Cardiac fibroblast (primary cell): ENCODE results near the gene PARD3B.

ENCODE experiments used
- DNase-seq, 2 donors: peaks; one replicate each; pipeline versions ENCODE4 v3.0.0 to v3.0.0-alpha.2; 2010; ENCODE audit warnings: low read depth in 2 of 2
- H3K4me3 ChIP-seq, 2 donors: replicated peaks in 1 of 2; 1 replicate in 1 of 2; 2 replicates in 1 of 2; pipeline ENCODE4 v1.5.1; 2011; ENCODE audit warnings: low read depth in 2 of 2, low read length in 2 of 2, mild to moderate bottlenecking in 2 of 2, moderate library complexity in 1 of 2
- TF ChIP-seq, protein P1 (sequence below): IDR thresholded peaks from one replicate; pipeline ENCODE4 v1.5.1; 2011; ENCODE audit warnings: low read depth, mild to moderate bottlenecking, low read length, inconsistent platforms

The PARD3B gene

GRCh38 chr2:204583773-204584172, 38.5 kb downstream of the PARD3B start:
- no peak for DNase-seq
- H3K4me3 ChIP-seq = no peak overlapping the region
- TF ChIP-seq, protein P1, sequence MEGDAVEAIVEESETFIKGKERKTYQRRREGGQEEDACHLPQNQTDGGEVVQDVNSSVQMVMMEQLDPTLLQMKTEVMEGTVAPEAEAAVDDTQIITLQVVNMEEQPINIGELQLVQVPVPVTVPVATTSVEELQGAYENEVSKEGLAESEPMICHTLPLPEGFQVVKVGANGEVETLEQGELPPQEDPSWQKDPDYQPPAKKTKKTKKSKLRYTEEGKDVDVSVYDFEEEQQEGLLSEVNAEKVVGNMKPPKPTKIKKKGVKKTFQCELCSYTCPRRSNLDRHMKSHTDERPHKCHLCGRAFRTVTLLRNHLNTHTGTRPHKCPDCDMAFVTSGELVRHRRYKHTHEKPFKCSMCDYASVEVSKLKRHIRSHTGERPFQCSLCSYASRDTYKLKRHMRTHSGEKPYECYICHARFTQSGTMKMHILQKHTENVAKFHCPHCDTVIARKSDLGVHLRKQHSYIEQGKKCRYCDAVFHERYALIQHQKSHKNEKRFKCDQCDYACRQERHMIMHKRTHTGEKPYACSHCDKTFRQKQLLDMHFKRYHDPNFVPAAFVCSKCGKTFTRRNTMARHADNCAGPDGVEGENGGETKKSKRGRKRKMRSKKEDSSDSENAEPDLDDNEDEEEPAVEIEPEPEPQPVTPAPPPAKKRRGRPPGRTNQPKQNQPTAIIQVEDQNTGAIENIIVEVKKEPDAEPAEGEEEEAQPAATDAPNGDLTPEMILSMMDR = no peak

GRCh38 chr2:204585930-204586329, 40.7 kb downstream of the PARD3B start:
- H3K4me3 ChIP-seq = no peak overlapping the region
- DNase-seq = peak in 1 of 2 donors; percentile 13
- TF ChIP-seq, protein P1 = no peak

DNA sequence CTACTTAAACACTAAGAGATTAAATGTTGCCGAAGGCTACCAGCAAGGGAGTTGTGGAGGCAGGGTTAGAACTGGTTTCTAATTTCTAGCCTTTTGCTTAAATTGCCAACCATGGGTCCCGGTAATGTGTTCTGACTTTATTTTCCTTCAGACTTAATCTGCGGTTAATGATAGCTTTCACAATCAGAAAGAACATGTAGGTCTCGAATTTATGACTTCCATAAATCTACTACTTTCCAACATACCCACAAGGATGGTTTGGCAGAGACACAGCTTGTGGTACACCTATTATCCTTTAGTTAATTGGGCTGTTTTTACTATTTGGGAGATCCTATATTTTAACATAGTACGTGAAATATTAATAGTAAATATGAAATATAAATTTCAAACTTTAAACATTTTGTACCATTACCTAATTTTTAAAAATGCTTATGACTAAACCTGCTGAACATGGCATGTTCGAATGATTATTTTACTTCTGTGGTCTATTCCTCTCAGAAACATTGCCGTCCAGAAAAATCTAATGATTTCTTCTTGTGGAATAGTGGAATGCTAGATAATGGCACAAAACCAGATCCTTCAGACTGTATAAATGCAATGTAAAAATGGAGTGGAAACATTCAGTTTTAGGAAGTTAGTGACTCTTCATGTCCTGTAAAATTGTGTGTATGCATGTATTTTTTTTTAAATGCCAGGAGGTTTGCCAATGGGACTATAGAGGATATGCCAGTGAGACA, 41.3 kb downstream of the PARD3B start:
- no peak for DNase-seq
- TF ChIP-seq, protein P1 = no peak
- no peak overlapping the region for H3K4me3 ChIP-seq

DNA sequence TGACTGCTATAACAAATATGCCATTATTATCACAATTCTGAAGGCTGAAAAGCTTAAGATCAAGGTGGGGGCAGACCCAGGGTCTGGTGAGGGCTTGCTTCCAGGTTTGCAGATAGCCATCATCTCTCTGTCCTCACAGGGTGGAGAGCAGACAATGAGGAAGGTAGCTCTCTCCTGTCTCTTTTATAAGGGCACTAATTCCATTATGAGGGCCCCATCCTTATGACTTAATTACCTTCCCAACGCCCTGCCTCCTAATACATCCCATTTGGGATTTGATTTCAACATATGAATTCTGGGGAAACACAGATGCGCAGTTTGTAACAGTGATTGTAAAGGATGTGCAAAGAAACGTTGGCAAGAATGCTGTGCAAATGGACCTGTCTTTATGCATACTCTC, 44.8 kb downstream of the PARD3B start:
- TF ChIP-seq, protein P1 = no peak
- no peak overlapping the region for H3K4me3 ChIP-seq
- no peak for DNase-seq

- H3K4me3 ChIP-seq = no peak overlapping the region
- DNase-seq = no peak
- TF ChIP-seq, protein P1 = no peak
These were observed 46.0 kb downstream of the PARD3B start for GRCh38 chr2:204591225-204591624.

DNA sequence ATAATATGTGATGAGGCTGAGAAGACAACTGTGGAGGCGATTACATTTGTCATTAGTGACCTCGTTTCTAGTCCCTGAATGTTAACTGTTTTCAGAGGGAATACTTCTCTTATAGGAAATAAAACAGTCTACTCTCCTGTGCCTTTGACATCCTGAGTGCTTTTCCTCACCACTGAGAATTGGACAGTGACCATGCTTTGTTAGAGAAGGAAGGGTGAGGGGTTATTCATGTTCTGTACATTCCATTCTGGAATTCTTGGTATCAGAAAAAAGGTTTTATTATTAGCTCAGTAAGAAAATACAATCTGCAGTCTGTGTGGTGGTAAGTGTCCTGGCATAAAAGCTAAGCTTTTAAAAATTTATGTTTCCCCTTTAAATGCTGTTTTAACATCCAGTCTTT, 58.8 kb downstream of the PARD3B start:
- no peak overlapping the region for H3K4me3 ChIP-seq
- DNase-seq = peak; percentile 10 to 16
- TF ChIP-seq, protein P1 = no peak
